Head of caudate nucleus (tissue), 42 donors: ENCODE results near the gene PDPN.

Source experiments
- DNase-seq, 42 donors: peaks; one replicate each; pipeline versions ENCODE4 v3.0.0 to v3.0.0-alpha.2; 2020 to 2021; ENCODE audit warnings: mixed read lengths in 7 of 42
- intact Hi-C: fragments of 100-400 bp; cut with DNase I; formaldehyde crosslinking; loops from one replicate; pipeline ENCODE4 v1.15.0; 2022

Gene PDPN

DNA sequence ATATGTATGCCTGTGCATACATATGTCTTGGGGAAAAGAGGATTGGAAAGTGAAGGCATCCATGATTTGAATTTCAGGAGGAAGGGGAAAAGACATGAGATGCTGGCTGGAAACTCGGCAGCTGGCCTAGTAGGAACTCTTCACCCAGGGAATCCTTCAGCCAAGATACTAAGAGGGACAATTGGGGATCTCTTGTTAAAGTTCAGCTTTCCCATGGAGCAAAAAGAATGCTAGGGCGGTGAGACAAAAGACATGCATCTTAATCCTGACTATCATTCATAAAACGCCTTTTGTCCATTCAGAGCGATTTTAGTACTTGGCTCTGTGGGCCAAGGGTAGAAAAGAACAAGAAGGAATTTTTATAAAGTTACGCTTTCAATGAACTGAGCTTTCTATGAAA is 20.5 kb downstream of the PDPN start:
- intact Hi-C loops: no loop called here

DNA sequence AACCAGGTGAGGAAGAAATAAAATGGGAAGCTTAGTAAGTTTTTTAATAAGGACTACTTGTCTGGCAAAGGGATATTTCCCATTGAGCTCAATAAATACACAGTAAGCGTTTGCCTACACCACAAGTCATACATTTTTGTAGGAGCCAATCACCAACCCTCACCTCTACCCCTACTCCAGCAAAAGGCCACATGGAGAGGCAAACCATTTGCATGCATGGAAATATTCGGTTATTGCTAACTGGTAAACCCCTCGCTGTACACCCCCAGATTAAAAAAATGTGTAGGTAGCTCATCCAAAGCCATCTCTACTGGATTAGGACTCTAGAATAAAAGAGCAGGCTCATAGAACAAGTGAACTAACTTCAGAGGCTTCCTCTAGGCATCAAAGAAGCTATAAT is 21.1 kb downstream of the PDPN start:
- DNase-seq: no peak
- intact Hi-C loops: no loop called here

More for the DNA sequence above, 20.5 kb downstream of the PDPN start:
- no peak for DNase-seq

DNA sequence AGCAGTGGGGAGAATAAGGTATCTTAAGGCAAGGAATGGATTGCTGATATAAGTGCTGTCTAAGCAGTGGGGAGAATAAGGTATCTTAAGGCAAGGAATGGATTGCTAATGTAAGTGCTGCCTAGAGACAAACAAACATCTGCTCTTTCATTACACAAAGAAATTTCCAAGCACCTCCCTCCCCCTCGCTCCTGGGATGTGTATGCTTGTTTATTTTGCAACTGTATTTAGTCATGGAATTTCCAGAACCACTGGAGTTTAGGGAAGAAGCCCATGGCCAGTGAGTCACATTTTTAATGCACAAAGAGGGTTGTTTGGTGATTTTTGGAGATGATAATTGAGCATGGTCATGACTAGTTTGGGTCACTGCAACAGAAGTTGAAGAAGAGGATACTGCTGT is 21.5 kb downstream of the PDPN start:
- intact Hi-C loops: no loop called here
- DNase-seq: no peak

DNA sequence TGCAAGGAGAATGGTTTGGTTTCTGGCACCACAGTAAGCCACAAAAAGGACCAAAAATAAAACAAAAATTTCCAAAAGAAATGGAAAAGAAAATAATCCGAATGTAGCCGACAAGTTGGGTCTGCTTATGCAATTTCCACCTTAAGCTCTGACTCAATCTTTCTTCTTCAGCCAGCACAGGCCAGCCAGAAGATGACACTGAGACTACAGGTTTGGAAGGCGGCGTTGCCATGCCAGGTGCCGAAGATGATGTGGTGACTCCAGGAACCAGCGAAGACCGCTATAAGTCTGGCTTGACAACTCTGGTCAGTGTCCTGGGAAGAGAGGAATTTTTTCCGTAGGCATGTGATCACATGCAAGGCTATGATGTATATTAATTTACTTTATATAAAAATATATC is 23.4 kb downstream of the PDPN start:
- intact Hi-C loops: no loop called here
- DNase-seq: no peak

DNA sequence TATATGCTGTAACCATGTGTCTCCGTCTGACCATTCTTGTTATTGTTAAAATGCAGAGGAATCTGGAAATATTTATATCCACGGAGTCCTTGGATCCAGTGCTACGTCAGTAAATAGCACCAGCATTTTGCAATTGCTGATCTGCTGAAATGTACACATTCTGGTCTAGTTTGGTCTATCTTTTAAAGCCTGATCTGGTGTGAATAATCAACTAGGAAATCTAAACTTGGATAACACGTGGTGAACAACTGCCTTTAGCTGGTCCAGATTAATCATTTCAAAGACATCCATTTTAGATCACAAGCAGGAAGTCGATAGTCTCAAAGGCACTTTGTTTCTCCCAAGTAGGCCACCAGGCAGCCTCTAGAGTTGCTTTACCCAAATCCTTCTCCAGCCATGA is 32.6 kb downstream of the PDPN start:
- no peak for DNase-seq
- intact Hi-C loops: no loop called here

DNA sequence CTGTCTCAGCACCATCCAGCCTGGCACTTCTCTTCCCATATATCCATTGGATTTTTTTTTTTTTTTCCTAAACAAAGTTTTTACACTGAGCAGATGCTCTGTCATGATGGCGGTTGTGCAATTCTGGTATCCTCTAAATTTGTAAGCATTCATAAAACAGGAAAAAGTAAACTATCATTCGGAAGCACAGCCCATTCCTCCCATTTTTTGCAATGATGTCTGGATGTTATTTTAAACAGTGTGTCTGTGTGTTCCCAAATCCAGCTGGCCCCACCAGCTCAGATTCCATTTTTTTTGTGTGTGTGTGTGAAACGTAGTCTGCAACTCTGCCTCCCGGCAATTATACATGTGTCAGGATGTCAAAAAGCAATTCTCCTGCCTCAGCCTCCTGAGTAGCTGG is 33.5 kb downstream of the PDPN start:
- intact Hi-C loops: no loop called here
- no peak for DNase-seq

DNA sequence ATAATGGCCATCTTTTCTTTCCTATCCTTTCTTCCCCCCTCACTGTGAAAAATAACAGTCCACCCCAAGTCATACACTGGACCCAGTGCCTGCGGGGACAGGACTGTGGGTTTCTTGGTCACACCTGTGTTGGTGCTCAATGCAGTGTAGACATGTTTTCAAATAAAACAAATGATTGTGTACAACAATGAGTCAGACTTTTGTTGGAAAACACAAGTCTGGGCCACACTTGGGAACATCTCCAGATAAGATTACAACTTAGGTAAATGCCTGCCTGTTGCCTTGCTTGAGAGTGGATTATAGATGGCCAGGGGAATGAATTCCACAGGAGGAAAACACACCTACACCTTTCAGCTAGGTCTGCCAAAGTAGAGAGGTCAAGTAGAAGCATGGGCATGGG is 34.1 kb downstream of the PDPN start:
- no peak for DNase-seq
- intact Hi-C loops: no loop called here

DNA sequence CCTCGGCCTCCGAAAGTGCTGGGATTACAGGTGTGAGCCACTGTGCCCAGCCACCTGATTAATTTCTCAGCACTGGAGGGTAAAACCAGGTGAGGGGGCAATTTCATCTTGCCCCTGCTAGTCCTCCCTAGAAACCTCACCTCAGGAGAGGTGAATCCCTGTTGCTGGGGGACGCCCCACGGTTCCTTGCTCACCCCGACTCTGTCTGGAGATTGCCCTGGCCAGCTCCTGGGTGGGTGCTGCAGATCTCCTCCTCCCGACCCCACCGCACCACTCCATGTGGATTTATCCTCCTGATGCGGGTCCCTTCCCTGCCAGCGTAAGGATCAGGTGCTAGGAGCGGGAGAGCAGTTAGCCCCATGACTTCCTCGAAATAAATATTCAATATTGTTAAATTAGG is 34.9 kb downstream of the PDPN start:
- intact Hi-C loops: no loop called here
- no peak for DNase-seq

DNA sequence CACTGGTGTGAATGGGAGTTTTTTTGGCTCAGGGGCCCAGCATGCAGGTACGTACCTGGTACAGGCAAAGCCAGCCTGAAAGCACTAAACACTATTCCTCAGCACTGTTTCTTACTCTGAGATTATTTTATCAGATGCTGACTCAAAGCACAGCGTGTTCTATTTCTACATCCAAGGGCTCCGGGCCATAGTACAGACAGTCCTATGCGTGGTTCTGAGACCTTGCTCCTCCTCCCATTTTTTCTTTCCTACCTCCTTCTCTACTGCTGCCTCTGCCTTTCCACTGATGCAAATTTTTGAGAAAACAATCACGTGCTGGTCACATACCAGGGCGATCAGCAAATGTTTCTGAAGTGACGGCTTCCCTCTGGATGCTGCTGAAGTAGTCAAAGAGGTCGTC is 36.3 kb downstream of the PDPN start:
- DNase-seq: no peak
- intact Hi-C loops: no loop called here

DNA sequence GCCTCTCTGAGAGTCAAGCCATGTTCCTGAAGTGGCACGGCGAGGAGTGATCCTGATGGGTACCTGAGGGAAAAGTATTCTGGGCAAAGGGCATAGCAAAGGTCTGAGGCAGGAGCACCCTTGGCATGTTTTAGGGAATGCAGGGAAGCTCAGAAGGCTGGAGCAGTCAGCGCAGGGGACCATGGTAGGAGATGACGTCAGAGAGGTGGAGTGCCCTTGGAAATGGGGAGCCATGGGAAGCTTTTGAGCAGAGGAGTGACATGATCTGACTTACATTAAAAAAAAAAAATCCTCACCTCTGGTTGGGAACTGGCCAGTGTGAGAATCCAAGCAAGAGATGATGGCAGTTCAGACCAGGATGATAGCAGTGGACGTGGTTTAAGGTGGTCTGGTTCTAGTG is 37.2 kb downstream of the PDPN start:
- intact Hi-C loops: no loop called here
- DNase-seq: no peak

DNA sequence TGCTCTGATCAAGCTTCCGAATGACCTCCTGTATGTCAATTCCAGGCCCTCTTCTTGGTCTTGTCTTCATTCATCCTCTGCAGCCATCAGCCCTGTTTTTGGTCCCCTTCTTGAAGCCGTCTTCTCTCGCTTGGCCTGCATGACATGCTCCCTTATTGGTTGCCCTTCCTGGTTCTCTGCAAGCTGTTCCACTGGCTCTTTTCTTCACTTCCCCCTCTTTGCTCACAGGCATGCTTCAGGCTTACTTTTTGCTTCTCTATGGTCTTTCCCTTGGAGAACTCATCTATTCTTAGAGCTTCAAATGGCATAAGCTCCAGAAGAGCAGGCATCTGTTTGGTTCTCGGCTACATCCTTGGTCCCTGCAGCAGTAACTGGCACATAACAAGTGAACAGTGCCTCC is 38.8 kb downstream of the PDPN start:
- intact Hi-C loops: no loop called here
- peak in 3 of 42 donors; percentile 10 to 13 (median 10) for DNase-seq

DNA sequence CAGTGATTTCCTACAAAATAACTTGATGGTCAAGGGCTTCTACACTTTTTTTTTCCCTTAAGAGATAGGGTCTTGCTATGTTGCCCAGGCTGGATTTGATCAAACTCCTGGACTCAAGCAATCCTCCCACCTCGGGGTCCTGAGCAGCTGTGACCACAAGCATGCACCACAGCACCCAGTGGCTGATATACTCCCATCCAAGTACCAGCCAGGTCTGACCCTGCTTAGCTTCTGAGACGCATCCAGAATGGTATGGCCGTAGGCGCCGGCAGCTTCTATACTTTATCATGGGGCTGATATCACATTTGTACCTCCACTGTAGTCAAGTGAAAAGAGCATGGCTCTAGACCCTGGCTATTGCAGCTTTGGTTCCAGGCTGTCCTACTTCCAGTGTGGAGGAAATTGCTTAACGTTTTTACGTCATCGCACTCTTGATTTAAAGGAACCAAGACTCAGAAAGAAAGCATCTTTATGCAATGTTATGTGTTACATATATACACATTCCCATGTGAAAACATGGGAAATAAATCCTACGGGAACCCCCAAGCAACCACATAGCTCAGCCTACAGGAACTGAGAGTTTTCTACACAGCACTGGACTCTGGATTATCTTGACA is 39.5 kb downstream of the PDPN start:
- intact Hi-C loops: no loop called here
- peak in 6 of 42 donors; percentile 1 to 22 (median 6) for DNase-seq

DNA sequence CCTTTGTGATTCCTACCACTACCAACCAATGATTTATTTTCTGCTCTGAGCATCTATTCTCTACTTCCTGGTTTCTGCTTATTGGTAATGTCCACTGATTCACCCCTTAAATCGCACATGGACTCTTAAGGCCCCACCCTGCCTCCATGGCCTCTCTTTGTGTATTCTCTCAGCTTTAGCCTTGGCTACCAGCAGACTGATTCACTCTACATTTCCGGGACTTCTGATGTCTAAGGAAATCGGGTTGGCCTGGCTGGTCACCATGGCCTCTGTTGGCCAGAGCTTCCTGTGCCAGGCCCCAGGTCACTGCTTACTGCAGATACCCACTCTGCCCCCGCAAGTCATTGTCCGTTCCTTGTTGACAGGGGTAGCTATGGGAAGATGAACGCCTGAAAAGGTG is 40.9 kb downstream of the PDPN start:
- intact Hi-C loops: no loop called here
- DNase-seq: no peak

DNA sequence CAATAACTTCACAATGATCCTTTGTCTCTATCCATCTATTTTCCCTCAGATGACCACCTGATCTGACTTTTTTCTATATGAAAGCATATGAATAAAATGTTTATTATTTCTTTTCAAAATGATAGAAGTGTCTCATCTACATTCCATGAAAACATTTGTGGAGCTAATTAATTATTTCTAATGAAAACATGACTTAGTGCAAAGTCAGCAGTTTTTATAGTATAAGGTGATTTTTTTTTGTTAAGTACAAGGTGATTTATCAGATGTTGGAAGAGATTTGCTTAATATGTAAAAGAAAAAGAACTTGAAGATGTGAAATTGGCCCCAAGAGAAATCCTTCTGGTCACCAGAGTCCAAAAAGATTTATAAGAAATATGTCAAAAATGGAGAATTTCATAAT is 43.5 kb downstream of the PDPN start:
- no peak for DNase-seq
- intact Hi-C loops: no loop called here

DNA sequence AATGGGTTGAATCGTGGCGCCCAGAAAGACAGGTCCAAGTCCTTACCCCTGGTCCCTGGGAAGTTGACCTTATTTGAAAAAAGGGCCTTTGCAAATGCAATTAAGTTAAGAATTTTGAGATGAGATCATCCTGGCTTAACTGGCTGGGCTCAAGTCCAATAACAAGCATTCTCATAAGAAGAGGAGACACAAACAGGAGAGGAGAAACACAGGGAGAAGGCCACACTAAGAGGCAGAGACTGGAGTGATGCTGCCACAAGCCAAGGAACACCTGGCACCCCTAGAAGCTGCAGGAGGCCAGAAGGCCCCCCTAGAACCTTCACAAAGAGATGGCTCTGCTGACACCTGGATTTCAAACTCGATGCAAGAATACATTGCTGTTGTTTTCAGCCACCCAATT is 44.6 kb downstream of the PDPN start:
- no peak for DNase-seq

DNA sequence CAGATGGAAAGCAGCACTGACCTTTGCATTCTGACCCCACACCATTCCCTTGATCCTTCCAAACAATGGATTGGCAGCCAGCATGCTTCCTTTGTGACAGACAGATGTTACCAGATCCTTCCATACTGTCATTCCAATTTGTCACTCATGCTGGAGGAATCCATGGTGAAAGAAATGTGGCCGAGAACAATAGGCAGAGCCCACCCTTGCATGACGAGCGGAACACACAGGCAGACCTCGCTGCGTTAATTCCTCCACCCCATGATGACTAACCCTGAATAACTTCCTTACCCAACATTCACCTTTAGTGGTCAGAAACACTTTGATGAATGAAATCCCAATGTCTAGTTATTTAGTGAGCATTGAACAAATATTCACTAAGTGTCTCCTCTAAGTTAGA is 45.1 kb downstream of the PDPN start:
- peak in 1 of 42 donors; percentile 5 for DNase-seq
- intact Hi-C loops: no loop called here

More for the DNA sequence above, 44.6 kb downstream of the PDPN start:
- intact Hi-C loops: no loop called here

DNA sequence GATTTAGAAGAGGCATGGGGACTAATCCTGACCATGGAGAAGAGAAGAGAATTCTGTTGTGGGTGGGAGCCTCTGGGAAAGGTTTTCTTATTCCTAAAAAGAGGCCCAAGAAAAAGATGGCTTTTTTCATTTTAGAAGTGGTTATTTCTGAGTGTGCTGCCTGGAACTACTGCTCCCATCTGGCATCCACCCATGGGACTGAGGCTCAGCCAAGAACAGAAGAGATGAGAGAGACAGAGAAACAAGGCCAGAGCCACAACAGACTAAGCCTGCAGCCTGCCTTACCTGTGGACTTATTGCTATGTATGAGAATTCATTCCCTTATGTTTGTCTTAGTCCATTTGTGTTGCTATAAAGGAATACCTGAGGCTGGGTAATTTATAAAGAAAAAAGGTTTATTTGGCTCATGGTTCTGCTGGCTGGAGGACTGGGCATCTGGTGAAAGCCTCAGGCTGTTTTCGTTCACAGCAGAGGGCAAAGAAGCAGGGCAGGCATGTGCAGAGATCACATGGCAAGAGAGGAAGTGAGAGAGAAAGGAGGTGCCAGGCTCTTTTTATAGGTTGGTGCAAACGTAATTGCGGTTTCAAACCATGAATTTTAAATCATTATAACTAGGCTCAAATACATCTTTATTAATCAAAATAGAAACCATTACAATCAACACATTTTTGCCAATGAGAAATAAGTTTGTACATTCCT is 58.8 kb downstream of the PDPN start:
- intact Hi-C loops: no loop called here
- DNase-seq: peak in 22 of 42 donors; percentile 9 to 60 (median 30)

DNA sequence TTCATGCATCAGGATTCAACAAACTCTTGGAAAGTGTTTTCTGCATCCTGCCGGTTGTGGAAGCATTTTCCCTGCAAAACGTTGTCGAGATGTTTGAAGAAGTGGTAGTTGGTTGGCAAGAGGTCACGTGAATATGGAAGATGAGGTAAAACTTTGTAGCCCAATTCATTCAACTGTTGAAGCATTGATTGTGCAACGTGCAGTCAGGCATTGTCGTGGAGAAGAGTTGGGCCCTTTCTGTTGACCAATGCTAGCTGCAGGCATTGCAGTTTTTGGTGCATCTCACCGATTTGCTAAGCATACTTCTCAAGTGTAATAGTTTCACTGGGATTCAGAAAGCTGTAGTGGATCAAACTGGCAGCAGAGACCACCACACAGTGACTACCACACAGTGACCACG is 59.4 kb downstream of the PDPN start:
- peak in 1 of 42 donors; percentile 35 for DNase-seq
- intact Hi-C loops: no loop called here

DNA sequence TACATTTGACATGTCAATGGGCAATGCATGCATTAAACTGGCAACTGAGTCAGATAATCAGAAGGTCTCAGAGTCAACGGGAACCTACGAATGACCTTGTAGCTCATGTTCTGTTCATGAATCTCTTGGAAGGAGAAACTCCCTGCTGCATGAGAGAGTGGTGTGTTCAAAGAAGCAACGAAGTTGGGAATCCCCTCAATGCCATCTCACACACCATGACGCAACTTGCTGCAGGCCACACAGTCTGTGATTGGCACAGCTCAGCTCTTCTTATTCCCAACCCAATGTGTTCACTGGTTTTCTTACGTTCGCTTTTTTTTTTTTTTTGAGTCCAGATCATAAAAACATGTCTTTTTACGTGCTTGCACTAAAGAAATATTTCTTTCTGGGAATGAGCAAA is 62.9 kb downstream of the PDPN start:
- no peak for DNase-seq
- intact Hi-C loops: no loop called here

DNA sequence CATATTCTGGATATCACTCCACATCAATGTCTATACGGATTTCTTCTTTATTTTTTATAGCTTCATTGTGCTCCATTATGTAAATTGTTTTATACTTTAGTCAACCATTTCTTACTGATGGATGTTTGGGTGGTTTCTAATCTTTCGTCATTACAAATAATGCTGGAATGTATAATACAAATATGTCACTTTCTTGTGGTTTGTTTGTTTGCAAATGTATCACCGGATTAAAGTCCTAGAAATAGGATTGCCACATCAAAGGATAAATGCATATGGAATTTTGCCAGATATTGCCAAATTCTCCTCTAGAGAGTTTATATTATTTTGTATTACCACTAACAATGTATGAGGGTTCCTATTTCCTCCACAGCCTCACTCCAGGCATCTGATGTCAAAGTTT is 67.6 kb downstream of the PDPN start:
- intact Hi-C loops: no loop called here

DNA sequence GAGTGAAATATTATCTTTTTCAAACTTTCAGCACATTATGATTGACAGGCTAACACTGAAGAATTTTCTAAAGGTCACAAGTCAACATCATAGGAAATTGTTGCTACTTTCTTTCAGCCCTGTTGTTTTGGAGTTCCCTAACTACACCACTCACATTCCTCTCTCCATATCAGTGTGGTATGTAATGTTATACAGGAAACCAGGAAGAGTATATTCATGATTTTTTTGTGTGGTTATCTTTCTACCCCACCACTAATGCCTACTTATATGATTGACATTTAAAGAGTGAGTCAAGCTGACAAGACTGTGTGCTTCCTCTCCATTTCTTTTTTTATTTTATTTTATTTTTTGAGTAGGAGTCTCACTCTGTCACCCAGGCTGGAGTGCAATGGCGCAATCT is 68.6 kb downstream of the PDPN start:
- intact Hi-C loops: no loop called here
- no peak for DNase-seq

More for the DNA sequence above, 67.6 kb downstream of the PDPN start:
- no peak for DNase-seq
